NCI-H1092 treated with DMSO at 0.1 percent for 48 hours (cell line): Measurements from ENCODE around the gene MED22.

Source experiments
- DNase-seq: peaks from one replicate; lab custom pipeline; 2025; lab: John Stamatoyannopoulos, UW

Gene MED22

DNA sequence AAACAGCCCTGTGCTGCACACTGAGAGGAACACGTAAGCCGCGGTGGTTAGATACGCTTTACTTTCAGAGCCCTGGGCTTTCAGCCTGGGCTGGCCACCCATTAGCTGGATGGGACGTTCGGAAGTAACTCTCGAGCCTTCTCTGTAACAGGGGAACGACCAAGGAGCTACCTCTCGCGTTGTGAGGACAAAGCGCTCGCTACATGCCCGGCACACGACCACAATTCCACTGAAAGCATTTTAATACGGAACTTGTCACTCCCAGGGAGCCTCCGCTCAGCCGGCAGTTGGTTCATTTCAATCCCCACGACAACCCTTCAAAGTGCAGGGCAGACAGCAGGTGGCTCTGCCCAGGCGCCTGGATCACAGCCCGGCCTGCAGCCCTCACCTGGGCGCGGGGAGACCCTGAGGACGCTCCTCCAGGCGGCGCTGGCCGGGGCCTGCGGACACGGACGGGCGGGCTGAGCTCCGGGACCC lies 8.0 kb upstream of the MED22 start:
- no peak for DNase-seq

DNA sequence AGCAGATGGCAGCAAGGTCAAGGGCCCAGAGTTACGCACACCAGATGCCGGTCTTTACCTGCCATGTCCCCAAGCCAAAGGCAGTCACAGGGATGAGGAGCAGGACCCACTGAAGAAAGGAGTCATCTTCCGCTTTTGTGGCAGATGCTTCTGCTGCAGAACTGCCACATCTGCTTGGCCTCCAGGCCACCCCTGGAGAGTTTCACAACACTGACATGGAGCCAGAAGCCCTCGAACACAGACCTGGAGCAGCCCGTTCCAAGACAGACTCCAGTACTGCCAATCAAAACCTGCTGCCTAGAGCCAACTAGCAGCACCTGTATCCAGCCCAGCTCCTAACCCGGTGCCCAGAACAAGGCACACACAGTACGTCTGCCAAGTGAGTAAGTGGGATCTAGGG lies 6.8 kb upstream of the MED22 start:
- no peak for DNase-seq

DNA sequence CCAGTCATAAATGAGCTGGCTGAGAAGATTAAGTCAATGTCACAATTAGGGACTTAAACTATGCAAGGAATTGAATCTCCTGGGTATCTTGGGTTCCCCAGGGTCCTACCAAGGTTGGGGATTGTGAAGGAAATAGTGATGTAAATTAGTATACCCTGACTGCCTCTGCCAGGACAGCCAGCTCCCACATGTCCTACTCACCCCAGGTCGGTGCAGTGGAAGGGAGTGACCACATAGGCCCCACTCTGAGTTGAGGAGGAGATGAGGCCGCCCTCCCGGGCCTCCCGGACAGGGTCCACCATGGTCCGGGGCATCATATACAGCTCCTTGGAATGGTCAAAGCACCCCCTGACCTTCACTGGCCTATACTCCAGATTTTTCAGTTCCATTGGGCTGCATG lies 5.6 kb upstream of the MED22 start:
- DNase-seq = no peak

DNA sequence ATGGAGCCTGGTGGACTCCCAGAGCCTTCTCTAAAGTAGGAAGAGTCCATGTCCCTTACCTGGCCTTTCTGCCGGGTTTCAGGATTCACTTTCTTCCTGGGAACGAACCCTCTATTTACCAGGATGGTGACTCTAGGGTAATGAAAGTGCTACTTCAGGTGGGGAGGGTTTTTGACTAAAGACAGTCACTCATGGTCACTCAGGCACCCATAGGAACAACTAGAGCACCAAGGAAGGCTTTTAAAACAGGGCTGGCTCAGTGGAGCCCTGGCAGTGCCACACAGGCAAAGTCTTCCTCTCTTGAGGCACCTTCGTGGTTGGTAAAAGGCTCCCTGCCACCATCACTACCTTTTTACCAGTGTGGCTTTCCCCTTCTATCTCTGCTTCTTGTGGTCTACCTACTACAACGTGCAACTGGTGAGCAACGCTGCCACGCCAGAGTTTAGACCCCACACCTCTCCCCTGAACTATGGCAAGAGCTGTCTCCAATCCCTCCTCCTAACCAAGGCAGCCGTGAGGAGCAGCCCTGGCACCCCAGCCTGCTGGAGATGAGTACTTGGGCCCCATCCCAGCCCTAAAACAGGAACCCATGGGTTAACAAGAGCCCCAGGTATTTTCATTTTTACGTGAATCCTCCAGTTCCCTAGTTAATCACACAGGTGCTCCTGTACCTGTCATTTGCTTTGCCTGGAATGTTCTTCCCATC lies 4.9 kb upstream of the MED22 start:
- no peak for DNase-seq

DNA sequence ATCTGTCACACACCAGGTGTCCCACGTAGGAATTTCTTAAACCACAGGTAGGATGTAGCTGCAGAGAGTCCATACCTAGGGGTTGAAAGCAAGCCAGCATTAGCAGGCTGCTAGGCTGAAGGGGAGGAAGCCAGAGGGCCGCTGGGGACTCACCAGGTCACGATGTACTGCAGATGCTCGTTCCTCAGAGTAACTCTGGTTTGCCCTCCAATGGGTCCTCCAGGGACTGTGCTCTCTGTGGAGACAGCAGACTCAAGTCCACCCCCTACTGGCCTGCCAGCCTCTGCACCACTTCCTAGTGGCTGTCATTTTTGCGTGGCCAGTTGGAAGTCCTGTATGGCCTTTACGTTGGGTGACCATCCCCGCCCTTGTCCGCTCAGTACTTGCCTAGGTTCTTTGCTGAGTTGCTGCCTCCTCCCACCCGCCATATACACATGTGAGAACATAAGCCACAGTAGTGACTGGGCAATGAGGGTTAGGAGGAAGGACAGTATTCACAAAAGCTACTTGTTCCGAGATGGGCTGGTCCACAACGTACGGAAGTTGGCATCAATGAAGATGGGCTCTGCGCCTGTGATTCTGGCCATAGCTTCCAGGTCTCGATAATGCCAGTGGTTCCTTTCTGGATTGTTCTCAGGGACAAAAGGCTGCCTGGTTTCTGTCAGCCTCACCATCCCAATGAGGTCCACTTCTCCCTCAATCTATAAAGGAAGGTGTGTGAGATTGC lies 4.1 kb upstream of the MED22 start:
- no peak for DNase-seq

DNA sequence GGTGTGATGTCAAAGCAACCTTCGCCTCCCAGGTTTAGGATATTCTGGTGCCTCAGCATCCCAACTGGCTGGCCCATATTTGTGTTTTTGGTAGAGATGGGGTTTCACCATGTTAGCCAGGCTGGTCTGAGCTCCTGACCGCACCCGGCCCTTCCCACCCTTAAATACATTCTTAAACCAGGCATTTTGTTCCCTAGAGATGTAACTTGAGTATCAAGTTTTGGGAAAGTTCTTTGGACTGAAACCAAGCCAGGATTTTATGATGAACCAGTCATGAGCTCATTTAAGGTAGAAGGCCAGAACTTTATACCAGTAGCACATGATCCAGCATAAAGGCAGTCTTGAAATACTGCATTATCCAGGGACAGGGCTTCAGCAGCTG lies 3.6 kb upstream of the MED22 start:
- no peak for DNase-seq

DNA sequence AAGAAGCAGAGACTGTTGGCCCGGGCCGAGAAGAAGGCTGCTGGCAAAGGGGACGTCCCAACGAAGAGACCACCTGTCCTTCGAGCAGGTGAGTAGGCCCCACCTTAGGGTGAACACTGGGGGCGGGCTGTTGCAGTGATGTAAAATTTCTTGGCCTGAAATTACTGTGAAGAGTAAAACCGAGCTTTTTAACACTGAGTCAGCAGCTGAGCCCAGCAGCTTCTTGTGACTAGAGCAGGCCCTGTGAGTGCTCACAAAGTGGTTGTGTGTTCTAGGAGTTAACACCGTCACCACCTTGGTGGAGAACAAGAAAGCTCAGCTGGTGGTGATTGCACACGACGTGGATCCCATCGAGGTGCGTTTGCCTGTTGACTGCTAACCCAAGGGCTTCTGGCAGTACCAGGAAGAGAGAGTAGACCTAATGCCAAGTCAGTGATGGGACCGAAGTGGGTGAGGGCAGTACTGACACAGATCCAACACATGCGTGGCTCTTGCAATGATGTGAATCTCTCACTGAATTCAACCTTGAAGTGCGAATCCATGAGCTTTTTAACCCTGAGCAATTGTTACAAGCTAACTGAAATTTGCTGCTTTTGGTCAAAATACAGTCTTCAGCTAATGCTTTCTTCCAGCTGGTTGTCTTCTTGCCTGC lies 2.2 kb upstream of the MED22 start:
- no peak for DNase-seq

DNA sequence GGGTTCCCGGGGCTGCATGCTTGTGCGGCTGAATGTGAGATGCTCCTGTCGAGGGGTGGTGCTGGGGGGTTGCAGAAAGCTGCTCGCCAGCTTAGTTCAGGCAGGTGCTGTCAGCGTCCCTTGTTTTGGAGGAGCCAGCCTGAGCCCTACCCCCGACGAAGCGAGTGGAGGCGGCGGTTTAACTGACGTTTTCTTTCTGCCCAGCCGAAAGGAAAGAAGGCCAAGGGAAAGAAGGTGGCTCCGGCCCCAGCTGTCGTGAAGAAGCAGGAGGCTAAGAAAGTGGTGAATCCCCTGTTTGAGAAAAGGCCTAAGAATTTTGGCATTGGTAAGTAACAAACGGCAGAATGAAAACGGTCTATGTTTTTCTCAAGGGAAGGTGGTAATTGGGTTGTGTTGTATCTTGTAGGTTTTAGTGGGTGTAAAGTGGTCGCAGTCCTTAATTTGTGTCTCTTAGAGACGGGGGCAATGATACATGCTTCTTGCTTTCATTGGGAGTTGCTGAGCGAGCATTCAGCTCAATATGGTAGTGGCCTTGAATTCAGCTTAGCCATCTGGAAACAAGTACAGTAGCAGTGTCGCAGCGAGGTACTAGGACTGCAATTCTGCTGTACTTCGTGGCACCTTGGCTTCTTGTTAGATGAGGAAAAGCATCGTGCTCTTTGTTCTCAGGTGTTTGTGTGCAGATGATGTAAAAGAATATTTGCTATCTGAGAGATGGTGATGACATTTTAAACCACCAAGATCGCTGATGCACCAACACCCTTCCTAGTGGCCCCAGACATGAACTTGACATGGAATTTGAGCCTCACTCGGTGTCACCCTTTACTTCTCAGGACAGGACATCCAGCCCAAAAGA lies 1.0 kb upstream of the MED22 start:
- no peak for DNase-seq

DNA sequence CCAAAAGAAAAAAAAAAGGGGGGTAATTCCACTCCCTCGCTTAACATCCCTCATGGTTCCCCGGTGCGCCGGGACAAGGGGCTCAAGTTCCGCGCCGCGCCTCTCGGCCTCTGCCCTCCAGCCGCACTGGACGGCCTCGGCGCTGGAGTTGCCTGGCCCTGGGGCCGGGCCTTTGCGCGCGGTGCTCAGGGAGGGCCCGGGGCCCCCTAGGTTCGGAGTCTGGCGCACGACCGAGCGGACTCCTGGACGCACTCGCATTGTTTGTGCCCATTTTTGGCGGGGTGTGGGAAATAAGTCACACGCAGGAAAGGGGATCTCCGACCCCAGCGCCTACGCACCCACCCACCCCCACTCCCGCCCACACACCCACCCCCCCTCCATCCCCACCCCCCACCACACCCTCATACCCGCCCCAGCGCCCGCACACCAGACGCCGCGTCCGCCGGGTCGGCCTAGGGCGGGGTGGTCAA lies 381 bp downstream of the MED22 start:
- DNase-seq = peak; percentile 38

DNA sequence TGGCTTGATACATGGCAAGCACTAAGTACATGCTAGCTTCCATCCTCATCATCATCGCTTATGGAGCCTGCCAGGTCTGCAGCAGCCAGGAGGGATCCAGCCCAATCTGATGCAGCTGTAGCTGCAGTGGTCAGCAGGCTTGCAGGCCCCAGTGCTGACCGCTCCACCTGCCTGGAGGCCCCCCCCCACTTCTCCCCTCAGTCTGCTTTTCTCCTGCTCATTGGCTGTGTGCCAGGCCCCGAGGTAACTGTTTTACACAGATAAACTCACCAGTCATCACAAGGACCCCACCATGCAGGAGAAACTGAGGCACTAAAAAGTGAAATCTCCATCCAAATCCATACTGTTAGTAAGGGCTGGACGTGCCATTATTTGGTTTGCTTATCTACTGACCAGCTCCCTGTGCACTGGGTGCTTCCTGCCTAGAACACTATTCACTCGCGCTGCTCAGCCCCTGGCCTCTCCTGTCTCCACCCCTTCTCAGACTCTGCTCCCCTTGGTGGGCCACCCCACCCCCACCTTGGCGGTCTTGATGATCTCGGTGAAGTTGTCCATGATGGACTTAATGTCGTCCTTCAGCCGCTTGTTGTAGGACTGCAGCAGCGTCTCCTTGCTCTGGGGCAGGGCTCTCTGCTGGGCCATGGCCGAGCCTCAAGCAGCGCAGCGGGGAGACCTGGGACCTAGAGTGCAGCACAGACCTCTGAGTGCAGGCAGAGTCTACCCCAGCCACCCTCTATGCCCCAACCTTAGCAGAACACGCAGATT lies 1.7 kb downstream of the MED22 start:
- DNase-seq = no peak

DNA sequence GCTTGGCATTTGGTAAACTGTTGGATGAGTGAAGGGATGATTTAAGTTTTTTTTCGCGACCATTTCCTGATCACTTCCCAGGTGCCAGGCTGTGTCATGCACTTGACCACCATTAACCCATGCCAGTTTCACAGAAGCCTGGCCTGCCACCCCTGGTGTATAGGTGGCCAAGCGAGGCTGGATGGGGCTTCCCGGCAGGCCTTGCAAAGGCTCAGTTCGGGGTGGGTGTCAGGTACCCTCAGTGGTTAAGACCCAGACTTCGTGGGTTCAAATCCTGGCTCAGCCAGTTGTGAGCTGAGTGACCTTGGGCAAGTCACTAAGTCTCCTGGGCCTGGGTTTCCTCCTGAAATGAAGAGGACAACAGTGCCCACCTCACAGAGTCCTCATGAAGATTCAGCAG lies 2.3 kb downstream of the MED22 start:
- no peak for DNase-seq

DNA sequence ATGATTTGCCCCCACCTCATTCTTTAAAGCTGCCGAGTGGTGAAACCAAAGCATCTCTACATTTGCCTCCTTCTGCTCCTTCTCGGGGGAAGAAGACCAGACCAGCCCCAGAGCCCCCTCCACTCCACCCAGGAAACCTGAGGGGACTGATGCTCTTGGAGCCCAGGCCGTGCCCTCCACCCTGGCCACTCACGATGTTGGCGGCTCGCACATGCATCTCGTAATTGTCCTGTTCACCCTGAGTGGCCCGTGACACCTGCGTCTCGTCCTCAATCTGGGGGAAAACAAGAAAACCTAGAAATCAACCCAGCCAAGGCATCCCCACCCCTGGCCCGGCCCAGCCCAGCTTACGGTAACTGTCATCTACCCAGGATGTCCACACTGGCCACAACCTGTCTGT lies 3.0 kb downstream of the MED22 start:
- DNase-seq = no peak

DNA sequence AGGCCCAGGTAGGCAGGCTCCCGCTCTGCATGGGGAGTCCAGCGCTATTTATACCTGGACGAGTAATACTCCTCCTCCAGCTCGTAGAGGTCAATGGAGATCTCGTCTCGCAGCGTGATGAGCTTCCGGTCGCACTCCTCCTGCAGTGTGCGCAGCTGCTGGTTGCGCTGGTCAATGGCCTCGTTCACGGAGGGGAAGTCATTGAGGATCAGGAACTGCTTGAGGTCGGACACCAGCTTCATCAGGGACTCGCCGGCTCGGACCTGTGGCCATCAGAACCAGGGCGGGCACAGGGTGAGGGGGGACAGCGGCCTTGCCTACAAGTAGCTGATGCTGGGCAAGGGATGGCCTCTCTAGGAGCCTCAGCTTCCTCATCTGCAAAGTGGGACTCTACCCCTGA lies 3.9 kb downstream of the MED22 start:
- no peak for DNase-seq

DNA sequence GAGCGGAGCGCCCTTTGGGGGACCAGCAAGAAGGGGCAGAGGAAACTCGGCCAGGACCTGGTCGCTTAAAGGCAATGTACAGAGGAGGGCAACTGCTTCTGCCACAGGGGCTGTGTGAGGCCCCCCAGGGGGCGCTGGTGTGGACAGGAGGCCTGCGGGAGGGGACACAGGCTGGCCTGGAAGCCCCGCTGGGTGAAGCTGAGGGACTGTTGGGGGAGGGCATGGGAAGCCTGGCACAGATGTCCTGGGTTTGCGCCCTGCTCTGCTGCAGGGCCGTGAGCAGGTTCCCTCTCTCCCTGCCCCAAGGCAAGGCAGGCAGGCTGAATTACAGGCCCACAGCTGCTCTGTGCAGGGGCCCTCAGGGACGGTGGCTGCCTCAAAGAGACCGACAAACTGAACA lies 5.4 kb downstream of the MED22 start:
- no peak for DNase-seq

DNA sequence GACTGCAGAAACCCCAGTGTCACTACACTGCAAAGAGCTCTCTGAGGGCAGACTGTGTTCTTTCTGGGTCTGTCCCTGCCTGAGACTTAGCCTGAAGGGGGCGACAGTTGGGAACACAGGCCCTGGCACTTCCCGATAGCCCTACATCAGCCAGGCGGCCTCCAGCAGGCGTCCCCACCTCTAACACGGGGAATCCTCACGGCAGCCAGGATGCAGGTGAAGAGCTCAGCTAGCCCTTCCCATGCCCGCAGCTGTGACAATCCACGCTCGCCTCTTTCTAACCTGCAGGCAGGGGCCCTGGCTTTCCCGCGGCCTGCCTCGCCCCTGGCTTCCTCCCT lies 5.9 kb downstream of the MED22 start:
- DNase-seq = no peak

DNA sequence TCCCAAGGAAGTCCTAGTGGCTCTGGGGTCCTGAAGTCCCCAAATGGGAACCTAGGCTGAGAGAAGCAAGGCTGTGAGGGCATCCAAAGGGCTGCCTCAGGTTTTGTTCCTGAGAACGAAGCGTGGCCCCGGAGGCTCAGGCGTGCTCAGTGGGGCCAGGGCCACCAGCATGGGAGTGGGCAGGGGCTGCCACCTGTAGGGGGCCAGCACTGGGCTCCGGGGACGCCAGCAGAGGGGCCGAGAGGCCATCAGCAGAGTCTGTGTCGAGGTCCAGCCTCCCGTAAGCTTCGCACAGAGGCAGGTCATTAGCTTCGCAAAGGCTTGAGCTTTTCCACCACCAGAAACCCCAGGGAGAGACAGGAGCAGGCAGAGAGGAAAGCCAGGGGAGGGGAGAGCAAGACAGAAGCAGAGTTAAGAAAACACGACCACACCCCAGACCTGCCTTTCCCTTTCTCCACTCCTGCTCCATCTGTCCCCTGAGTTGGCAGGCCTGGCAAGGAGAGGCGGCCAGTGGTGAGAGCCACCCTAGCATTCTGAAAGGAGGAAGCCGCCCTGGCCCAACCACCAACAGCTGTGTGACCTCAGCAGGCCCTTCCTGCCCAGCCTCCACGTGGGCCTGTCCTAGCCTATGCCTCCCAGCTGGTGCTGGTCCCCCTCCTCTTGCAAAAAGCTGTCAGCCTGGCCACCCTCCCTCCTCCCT lies 6.4 kb downstream of the MED22 start:
- no peak for DNase-seq

DNA sequence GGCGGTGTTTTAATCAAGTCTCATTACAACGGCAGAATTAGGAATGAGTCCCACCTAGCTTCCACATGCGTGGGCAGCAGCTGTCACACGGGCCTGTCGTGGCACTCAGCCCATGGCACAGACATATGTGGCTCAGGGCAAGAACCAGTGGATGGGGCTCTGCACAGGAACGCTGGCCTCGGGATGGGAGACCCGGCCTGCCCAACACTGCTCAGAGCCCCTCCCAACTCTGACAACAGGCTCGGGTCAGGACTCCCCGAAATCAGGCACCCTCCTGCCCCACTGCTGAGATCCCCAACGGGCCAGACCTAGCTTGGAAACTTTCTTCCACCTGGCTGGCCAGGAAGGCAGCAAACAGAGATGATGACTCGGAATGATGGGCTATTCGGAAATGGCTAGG lies 7.0 kb downstream of the MED22 start:
- DNase-seq = no peak

DNA sequence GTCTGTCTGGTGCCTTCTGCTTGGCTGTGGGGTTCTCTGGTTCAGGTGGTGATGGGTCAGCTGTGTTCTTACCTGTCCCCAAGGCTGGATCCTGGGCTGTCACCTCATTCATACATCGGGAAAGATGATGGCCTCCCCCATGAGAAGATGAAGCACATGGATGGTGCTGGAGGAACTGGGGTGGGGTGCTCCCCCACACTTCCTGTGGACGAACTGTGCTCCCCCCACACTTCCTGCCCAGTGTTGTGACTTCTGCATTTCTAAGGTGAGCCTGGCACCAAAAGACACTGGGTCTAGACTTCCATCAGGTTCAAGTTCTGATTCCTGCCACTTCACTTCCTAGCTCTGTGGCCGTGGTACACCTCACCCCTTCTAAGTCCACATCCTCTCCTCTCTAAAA lies 7.7 kb downstream of the MED22 start:
- DNase-seq = no peak

DNA sequence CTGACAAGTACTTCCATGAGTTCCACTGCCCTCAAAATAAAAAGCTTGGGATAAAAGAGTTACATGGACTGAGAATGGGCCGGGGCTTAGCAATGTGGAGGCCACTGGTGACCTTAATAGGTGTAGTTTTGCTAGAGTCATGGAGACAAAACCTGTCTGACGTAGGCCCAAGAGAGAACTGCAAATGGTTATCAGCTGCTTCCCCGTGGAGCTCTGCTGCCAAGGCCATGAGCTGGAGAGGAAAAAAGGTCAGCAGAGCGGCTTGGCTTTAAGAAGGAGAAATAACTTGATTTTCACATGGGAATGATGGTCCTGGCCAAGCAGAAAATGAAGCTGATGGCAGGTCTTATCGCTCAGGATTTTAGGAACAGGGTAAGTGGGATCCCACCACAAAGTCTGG lies 8.3 kb downstream of the MED22 start:
- no peak for DNase-seq

DNA sequence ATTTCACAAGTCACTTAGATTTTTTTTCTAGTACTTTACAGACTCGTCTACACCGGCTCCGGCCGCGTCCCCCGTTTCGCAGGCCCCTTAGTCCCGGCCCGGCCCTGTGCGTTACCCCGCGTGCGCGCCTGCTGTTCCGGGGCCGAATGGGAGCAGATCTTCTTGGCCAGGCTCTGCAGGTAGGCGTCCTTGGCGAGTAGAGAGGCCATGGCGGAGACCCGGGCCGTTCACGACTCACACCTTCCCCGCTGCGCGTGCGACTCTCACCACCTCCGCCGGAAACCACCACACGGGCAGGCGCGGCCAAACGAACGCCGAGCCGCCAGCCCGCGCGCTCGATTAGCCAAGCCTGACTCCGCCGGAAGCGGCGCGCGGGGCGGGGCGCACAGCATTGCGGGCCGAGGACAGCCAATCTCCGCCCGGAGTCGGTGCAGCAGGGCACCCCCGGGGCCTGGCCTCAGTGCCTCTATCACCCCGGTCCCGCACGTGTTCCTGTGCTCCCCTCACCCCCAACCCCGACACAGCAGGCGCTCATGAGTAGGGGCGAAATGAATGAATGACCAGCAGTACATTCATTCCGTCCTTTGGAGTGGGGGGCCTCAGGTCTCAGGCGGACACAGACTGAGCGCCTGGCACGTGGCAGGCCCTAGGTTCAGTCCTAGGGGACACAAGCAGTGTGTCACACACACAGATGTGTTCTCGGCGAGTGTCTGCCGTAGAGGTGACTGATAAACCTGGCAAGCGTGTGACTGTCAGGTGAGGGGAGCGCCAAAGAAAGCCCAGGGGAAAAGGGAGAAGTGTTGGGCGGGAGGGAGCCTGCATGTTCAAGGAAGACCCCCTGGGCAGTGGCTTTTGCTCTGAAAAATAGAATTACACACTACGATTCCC lies 11.8 kb downstream of the MED22 start, which contains the start of gene SURF6:
Gene SURF6 (minus strand): TSS at position 265 of the 888 bp plus-strand sequence. CDS start 56 bp downstream, at position 209.
- peak; percentile 86 for DNase-seq
